GM23338 (cell line): ENCODE results near the gene KCNK3. TPM values are rescaled to one million over a fixed set of nuclear protein-coding genes. Genes with fewer than 3 reads are reported as not detected.

Experiments
- EZH2phosphoT487 ChIP-seq: fragments of 200-600 bp; sonication (generic); IDR thresholded peaks from one replicate; pipeline ENCODE4 v1.8.1; 2018; ENCODE audit warnings: antibody characterized with exemption; ENCODE audit not compliant: unreplicated experiment
- JUNB ChIP-seq: IDR thresholded peaks from one replicate; pipeline ENCODE4 v1.6.1; 2016; ENCODE audit warnings: antibody characterized with exemption; ENCODE audit not compliant: unreplicated experiment
- POLR2AphosphoS5 ChIP-seq: IDR thresholded peaks from 2 replicates; pipeline ENCODE4 v1.6.1; 2016; ENCODE audit warnings: antibody characterized with exemption, low read depth
- STAT1 ChIP-seq: IDR thresholded peaks from one replicate; pipeline ENCODE4 v1.6.1; 2016; ENCODE audit warnings: antibody characterized with exemption; ENCODE audit not compliant: unreplicated experiment
- polyA plus RNA-seq: library from polyadenylated mRNA; unstranded; fragments of >200 nt; fragmentation: Nextera tagmentation; extraction: Ambion mirVana; gene quantifications from 2 replicates; pipeline ENCODE4 v1.2.1, GENCODE V29; 2016
- total RNA-seq: library from RNA; depleted of rRNA; stranded (reverse); fragments of >200 nt; shearing (Covaris generic); gene quantifications from 2 replicates; pipeline ENCODE4 v1.2.3, GENCODE V29; 2014
- TF ChIP-seq, protein P1 (sequence below): fragments of 250-450 bp; sonication (Bioruptor Pico); IDR thresholded peaks from 2 replicates; pipeline ENCODE4 v1.5.0; 2020; ENCODE audit warnings: mild to moderate bottlenecking, moderate library complexity
- TF ChIP-seq, protein P2 (sequence below): IDR thresholded peaks from one replicate; pipeline ENCODE4 v1.6.1; 2018; ENCODE audit warnings: antibody characterized with exemption; ENCODE audit not compliant: unreplicated experiment
- TF ChIP-seq, protein P3 (sequence below): IDR thresholded peaks from 2 replicates; pipeline ENCODE4 v1.6.1; 2016; ENCODE audit warnings: antibody characterized with exemption

The KCNK3 gene
- total and polyA plus RNA-seq, 2 experiments from 2014 or later = not detected

DNA sequence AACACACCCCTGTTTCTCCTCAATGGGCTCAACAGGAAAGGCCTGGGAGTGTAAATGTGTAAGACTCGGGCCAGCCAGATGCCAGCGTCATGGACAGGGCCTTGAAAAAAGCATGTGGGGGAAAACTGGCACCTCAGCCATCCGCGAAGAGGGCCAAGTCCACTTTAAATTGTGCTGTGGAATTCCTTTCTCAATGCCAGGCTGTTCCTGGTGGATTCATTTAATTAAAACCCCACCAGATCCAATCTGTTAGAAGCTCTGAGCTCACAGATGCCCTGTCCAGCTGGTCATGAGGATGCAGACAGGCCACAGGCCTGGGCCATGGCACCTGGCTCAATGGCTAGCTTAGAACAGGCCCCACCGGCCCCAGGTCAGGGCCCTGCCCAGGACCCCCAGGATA, 24.8 kb downstream of the KCNK3 start (continued):
- TF ChIP-seq, protein P1, sequence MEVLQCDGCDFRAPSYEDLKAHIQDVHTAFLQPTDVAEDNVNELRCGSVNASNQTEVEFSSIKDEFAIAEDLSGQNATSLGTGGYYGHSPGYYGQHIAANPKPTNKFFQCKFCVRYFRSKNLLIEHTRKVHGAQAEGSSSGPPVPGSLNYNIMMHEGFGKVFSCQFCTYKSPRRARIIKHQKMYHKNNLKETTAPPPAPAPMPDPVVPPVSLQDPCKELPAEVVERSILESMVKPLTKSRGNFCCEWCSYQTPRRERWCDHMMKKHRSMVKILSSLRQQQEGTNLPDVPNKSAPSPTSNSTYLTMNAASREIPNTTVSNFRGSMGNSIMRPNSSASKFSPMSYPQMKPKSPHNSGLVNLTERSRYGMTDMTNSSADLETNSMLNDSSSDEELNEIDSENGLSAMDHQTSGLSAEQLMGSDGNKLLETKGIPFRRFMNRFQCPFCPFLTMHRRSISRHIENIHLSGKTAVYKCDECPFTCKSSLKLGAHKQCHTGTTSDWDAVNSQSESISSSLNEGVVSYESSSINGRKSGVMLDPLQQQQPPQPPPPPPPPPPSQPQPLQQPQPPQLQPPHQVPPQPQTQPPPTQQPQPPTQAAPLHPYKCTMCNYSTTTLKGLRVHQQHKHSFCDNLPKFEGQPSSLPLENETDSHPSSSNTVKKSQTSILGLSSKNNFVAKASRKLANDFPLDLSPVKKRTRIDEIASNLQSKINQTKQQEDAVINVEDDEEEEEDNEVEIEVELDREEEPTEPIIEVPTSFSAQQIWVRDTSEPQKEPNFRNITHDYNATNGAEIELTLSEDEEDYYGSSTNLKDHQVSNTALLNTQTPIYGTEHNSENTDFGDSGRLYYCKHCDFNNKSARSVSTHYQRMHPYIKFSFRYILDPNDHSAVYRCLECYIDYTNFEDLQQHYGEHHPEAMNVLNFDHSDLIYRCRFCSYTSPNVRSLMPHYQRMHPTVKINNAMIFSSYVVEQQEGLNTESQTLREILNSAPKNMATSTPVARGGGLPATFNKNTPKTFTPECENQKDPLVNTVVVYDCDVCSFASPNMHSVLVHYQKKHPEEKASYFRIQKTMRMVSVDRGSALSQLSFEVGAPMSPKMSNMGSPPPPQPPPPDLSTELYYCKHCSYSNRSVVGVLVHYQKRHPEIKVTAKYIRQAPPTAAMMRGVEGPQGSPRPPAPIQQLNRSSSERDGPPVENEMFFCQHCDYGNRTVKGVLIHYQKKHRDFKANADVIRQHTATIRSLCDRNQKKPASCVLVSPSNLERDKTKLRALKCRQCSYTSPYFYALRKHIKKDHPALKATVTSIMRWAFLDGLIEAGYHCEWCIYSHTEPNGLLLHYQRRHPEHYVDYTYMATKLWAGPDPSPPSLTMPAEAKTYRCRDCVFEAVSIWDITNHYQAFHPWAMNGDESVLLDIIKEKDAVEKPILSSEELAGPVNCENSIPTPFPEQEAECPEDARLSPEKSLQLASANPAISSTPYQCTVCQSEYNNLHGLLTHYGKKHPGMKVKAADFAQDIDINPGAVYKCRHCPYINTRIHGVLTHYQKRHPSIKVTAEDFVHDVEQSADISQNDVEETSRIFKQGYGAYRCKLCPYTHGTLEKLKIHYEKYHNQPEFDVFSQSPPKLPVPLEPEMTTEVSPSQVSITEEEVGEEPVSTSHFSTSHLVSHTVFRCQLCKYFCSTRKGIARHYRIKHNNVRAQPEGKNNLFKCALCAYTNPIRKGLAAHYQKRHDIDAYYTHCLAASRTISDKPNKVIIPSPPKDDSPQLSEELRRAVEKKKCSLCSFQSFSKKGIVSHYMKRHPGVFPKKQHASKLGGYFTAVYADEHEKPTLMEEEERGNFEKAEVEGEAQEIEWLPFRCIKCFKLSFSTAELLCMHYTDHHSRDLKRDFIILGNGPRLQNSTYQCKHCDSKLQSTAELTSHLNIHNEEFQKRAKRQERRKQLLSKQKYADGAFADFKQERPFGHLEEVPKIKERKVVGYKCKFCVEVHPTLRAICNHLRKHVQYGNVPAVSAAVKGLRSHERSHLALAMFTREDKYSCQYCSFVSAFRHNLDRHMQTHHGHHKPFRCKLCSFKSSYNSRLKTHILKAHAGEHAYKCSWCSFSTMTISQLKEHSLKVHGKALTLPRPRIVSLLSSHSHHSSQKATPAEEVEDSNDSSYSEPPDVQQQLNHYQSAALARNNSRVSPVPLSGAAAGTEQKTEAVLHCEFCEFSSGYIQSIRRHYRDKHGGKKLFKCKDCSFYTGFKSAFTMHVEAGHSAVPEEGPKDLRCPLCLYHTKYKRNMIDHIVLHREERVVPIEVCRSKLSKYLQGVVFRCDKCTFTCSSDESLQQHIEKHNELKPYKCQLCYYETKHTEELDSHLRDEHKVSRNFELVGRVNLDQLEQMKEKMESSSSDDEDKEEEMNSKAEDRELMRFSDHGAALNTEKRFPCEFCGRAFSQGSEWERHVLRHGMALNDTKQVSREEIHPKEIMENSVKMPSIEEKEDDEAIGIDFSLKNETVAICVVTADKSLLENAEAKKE (CRISPR knock-in tag) = no peak
- TF ChIP-seq JUNB = no peak
- TF ChIP-seq STAT1 = no peak
- TF ChIP-seq EZH2phosphoT487 = no peak
- TF ChIP-seq, protein P2, sequence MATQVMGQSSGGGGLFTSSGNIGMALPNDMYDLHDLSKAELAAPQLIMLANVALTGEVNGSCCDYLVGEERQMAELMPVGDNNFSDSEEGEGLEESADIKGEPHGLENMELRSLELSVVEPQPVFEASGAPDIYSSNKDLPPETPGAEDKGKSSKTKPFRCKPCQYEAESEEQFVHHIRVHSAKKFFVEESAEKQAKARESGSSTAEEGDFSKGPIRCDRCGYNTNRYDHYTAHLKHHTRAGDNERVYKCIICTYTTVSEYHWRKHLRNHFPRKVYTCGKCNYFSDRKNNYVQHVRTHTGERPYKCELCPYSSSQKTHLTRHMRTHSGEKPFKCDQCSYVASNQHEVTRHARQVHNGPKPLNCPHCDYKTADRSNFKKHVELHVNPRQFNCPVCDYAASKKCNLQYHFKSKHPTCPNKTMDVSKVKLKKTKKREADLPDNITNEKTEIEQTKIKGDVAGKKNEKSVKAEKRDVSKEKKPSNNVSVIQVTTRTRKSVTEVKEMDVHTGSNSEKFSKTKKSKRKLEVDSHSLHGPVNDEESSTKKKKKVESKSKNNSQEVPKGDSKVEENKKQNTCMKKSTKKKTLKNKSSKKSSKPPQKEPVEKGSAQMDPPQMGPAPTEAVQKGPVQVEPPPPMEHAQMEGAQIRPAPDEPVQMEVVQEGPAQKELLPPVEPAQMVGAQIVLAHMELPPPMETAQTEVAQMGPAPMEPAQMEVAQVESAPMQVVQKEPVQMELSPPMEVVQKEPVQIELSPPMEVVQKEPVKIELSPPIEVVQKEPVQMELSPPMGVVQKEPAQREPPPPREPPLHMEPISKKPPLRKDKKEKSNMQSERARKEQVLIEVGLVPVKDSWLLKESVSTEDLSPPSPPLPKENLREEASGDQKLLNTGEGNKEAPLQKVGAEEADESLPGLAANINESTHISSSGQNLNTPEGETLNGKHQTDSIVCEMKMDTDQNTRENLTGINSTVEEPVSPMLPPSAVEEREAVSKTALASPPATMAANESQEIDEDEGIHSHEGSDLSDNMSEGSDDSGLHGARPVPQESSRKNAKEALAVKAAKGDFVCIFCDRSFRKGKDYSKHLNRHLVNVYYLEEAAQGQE = no peak
- TF ChIP-seq, protein P3, sequence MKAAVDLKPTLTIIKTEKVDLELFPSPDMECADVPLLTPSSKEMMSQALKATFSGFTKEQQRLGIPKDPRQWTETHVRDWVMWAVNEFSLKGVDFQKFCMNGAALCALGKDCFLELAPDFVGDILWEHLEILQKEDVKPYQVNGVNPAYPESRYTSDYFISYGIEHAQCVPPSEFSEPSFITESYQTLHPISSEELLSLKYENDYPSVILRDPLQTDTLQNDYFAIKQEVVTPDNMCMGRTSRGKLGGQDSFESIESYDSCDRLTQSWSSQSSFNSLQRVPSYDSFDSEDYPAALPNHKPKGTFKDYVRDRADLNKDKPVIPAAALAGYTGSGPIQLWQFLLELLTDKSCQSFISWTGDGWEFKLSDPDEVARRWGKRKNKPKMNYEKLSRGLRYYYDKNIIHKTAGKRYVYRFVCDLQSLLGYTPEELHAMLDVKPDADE = no peak
- no peak for TF ChIP-seq POLR2AphosphoS5
